Testis (tissue), 2 donors: Measurements from ENCODE around the gene FAM181A.

Source experiments
- POLR2A ChIP-seq: fragments of 450-650 bp; IDR thresholded peaks from one replicate; pipeline ENCODE4 v1.6.1; 2017; ENCODE audit warnings: antibody characterized with exemption, mild to moderate bottlenecking, moderate library complexity
- TF ChIP-seq, protein P1 (sequence below), 3 experiments: fragments of 450-650 bp in 2 of 3; fragments of 200-600 bp in 1 of 3; sonication (generic) in 1 of 3; IDR thresholded peaks; one replicate each; pipeline ENCODE4 v1.5.1; 2016 to 2019; ENCODE audit warnings: antibody characterized with exemption in 3 of 3, mild to moderate bottlenecking in 2 of 3, moderate library complexity in 1 of 3

DNA sequence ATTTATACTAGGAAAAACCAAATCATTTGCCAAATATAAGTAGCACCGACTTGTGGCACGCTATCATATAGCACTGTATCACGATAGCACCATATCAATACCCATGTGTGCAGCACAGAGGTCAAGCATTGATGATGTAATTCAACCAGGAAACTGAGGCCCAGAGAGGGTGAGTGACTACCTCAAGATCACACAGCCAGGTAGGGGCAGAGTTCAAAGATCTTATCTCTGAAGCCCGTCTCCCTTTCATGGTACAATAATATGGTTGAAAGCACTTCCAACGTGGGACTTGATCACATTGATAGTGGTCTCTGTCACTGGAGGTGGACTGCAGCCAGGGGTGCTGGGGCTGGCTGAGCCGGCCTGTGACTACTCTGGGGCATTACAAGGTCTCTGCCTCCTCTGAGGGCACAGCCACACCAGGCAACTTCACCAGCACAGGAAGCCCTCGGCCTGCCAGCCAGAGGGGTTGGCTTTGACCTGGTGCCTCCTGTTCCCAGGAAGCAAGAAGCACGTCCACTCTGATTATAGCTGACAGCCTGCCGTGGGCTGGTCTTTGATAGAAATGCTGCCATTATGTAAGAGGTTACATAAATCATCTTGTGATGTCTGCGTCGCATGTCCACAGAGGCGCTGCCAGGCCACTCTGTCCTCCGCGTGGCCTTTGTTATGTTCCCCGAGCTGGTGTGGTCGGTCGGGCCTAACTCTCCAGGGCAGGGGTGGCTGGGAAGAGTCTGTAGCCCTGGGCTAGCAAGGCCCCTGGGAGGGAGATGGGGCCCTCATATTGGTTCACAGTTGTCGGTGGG, 5.9 kb upstream of the FAM181A start:
- TF ChIP-seq, protein P1, sequence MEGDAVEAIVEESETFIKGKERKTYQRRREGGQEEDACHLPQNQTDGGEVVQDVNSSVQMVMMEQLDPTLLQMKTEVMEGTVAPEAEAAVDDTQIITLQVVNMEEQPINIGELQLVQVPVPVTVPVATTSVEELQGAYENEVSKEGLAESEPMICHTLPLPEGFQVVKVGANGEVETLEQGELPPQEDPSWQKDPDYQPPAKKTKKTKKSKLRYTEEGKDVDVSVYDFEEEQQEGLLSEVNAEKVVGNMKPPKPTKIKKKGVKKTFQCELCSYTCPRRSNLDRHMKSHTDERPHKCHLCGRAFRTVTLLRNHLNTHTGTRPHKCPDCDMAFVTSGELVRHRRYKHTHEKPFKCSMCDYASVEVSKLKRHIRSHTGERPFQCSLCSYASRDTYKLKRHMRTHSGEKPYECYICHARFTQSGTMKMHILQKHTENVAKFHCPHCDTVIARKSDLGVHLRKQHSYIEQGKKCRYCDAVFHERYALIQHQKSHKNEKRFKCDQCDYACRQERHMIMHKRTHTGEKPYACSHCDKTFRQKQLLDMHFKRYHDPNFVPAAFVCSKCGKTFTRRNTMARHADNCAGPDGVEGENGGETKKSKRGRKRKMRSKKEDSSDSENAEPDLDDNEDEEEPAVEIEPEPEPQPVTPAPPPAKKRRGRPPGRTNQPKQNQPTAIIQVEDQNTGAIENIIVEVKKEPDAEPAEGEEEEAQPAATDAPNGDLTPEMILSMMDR (IDR thresholded peaks at IDR 0.05): no peak
- no peak for TF ChIP-seq POLR2A
